ENCODE results near the gene KIAA2012.
"Not testable (repeated sequence)": the region's sequence is repeated elsewhere in the genome, so short reads cannot be mapped to it uniquely, and the experiment has no call there.

Gene KIAA2012

GRCh38 chr2:202215179-202215578, 142.1 kb downstream of the KIAA2012 start:
- DNase-seq = no peak
- TF ChIP-seq POLR2A (IDR thresholded peaks at IDR 0.05; ENCODE audit: low read length) (no peak), GATA1 (IDR thresholded peaks at IDR 0.05; ENCODE audit: low read depth, low read length) (no peak)

GRCh38 chr2:202221873-202222272, 148.8 kb downstream of the KIAA2012 start:
- DNase-seq = peak in 1 of 2 experiments; percentile 36
- TF ChIP-seq POLR2A (IDR thresholded peaks at IDR 0.05; ENCODE audit: low read length) (no peak), GATA1 (IDR thresholded peaks at IDR 0.05; ENCODE audit: low read depth, low read length) (no peak)

- TF ChIP-seq POLR2A (IDR thresholded peaks at IDR 0.05; ENCODE audit: low read length) = no peak
- TF ChIP-seq GATA1 (IDR thresholded peaks at IDR 0.05; ENCODE audit: low read depth, low read length) = no peak
- DNase-seq = peak; percentile 58 to 68
Observed at GRCh38 chr2:202237787-202238233, 164.8 kb downstream of the KIAA2012 start.

- TF ChIP-seq GATA1 (IDR thresholded peaks at IDR 0.05; ENCODE audit: low read depth, low read length) (no peak), POLR2A (IDR thresholded peaks at IDR 0.05; ENCODE audit: low read length) (peak; percentile 69)
- peak; percentile 91 to 92 for DNase-seq
Observed at GRCh38 chr2:202238234-202239197, 165.5 kb downstream of the KIAA2012 start, which contains the start of gene SUMO1. SUMO1 (minus strand) TSS chr2:202238597; CDS start chr2:202238451, 146 bp downstream.

- DNase-seq = not testable (repeated sequence)
Observed at GRCh38 chr2:202247710-202248109, 174.7 kb downstream of the KIAA2012 start.

- TF ChIP-seq POLR2A (IDR thresholded peaks at IDR 0.05; ENCODE audit: low read length) (no peak), GATA1 (IDR thresholded peaks at IDR 0.05; ENCODE audit: low read depth, low read length) (no peak)
- DNase-seq = no peak
Observed at GRCh38 chr2:202249521-202250253, 176.6 kb downstream of the KIAA2012 start.

GRCh38 chr2:202251494-202251893, 178.4 kb downstream of the KIAA2012 start:
- DNase-seq = no peak
- no peak for TF ChIP-seq GATA1 (IDR thresholded peaks at IDR 0.05; ENCODE audit: low read depth, low read length)
- TF ChIP-seq POLR2A (IDR thresholded peaks at IDR 0.05; ENCODE audit: low read length) = no peak

Data from erythroblast (primary cell).